NCI-H345 treated with DMSO at 0.1 percent for 48 hours (cell line): ENCODE data around the gene EXOC7.
A peak's percentile ranks its signal among the peaks of the same experiment; 100 is the strongest.

Experiments
- DNase-seq: peaks from one replicate; lab custom pipeline; 2025; ENCODE audit not compliant: unreplicated experiment; lab: John Stamatoyannopoulos, UW

EXOC7 gene

GRCh38 chr17:76138896-76139752, 35.5 kb upstream of the EXOC7 start:
- no peak for DNase-seq

DNA sequence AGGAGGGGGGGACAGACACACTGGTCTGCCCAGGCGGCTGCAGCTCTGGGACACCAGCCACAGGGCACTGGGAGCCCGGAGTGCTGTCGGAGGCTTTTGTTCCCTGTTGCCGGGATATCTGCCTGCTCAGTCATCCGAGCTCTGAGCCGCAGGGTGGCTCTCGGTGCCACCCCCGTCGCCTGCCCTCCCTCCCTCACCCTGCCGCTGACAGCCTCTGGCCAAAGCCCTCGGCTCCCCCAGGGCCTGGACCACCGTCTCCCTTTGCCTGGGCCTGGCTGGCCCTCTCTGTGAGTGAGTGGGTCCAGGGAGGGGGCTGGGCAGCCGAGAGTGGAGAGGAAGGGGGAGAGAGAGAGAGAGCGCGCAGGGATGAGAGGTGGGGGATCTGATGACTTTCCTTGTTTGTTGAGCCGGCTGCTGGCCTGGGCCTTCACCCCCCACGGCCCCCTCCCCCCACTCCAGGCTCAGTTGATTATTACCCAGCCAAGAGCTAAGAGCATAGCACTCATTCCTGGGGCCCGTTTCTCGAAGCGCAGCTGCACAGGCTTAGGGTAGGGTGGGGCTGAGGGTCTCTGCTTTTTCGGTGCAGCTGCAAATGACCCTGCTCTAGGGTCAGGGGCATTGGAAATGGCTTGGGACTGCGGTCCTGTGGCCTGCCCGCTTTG, 34.8 kb upstream of the EXOC7 start:
- peak; percentile 70 for DNase-seq

GRCh38 chr17:76137351-76138233, 34.0 kb upstream of the EXOC7 start:
- DNase-seq = peak; percentile 70

DNA sequence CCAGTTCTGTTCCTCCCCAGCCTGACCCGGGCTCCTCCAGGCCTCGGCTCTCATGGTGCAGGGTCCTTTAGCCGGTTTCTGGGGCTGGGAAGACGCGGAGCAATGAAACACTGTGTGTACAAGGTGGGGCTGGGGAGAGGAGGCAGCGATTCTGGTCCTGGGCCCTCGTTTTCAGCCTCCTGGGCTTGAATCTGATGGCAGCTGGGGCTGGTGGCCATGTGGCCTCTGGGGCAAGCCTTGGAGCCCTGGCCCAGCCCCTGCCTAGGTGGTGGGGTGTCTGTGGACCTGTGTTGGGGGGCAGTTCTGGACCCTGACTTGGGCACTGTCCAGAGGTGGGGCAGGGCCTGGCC, 33.4 kb upstream of the EXOC7 start:
- no peak for DNase-seq

DNA sequence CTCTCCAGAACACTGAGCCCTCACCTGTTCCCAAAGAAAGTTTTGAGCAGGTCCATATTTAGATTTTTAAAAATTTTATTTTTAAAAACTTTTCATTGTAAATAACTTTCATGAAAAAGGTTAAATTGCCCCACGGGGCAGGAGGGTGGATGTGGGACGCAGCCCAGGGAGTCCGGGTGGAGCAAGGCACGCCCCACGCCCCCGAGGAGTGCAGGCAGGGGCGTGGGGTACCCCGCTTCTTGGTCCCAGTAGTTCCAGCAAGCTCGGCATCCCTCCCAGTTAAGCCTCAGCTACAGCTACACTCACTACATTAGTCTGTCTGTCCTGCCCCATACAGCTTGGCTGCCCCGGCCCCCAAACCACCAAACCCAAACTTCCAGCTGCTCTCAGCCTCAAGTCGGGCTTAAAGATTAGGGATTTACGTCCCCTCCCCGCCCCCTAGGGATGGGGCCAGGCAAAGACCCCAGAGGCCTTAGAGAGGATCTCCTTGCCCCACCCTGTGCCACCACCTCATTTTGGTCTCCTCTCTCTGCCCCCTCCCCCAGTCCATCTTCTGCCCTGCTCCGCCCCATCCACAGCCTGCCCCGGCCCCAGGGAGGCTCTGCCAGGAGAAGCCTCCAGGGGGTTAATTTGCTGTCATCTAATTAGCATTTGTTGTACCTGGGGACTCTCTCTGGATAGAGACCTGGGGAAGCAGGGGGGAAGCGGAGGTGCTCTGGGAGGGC, 32.9 kb upstream of the EXOC7 start:
- no peak for DNase-seq

DNA sequence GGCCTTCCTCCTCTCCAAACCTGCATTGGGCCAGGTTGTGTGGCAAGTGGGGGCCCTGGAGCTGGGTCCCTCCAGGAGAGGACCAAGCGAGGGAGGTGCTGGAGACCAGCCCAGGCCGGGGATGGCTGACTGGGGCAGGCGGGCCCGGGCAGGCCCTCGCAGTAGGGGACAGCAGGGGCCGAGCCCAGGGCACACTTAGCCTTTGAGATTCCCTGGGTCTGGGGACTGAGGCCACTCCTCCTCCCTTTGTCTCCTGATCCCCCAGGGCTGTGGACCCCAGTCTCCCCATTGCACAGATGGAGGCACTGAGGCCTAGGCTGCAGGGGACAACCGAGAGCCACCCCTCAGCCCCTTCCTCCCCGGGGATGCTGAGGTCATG, 32.2 kb upstream of the EXOC7 start:
- no peak for DNase-seq

GRCh38 chr17:76134911-76135809, 31.6 kb upstream of the EXOC7 start:
- no peak for DNase-seq

DNA sequence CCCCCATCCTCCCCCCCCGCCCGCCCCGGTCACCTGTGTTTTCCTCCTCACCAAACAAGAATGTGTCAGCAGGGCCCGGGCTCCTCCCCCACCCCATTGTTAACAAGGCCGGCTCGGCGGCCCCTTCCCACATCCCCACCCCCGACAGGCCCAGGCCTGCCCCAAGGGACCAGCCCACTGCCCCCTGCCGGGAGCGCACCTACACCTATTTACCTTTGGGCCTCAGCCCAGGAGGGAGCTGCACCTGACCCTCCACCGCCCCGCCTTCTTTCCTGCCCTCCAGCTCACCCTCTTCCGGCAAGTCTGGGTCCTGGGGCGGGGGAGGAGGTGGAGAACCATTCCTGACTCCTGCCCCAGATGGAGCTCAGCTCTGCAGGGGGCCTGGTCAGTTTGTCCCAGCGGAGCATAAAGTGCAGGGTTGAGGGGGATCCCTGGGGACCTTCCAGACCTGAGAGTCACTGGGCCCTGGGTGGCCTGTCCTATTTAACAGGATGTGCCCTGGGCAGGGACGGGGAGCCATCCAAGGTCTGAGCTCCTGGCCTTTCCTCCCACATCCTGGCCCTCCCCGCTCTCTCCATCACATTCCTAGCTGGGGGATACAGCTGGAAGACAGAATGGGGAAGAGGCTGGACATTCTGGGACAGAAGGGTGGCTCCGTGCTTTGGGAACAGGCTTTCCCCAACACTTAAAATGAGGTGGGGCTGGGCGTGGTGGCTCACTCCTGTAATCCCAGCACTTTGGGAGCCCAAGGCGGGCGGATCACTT, 29.2 kb upstream of the EXOC7 start:
- peak; percentile 93 for DNase-seq

DNA sequence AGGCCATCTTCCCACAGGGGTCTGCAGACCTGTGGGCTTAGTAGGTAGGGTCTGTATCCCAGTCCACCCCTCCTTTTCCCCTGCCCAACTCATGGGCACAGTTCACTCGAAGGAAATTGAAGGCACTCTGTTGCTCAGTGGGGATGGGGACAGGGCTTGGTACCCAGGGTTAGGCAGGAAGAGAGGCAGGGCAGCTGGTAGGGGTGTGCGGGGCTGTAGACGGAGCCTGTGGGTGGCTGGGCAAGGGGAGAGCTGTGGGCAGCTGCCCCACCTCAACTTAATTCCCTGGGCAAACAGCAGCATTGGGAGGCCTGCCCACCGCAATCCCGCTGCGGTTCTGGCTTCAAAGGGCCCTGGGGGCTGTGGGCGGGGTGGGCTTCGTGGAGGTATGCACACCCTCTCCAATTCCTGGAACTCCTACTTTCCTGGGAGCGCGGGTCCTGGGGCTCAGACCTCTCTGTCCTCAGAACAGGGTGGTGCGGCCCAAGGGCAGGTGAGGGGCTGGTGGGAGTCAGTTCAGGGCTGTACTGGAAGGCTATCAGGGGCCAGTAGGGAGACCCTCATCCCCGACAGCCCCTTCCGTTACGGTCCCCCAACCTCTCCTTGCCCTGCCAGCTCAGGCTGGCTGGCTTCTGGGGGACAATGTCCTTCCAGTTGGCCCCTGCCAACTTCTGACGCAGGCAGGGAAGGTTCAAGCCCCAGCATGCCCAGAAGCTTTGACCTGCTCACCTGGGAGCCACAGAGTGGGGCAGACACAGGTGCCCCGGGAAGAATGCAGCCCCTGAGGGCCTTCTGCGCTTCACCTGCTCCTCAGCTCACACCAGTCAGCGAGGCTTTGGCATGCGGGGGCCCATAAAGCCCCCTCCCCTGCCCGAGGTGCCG, 28.3 kb upstream of the EXOC7 start:
- DNase-seq = no peak

GRCh38 chr17:76131051-76131691, 27.6 kb upstream of the EXOC7 start:
- no peak for DNase-seq

GRCh38 chr17:76130473-76130872, 26.9 kb upstream of the EXOC7 start:
- DNase-seq = no peak

GRCh38 chr17:76125922-76126321, 22.3 kb upstream of the EXOC7 start:
- DNase-seq = no peak

- no peak for DNase-seq
These were observed 21.7 kb upstream of the EXOC7 start for GRCh38 chr17:76125391-76125675.

GRCh38 chr17:76124582-76125390, 21.2 kb upstream of the EXOC7 start:
- no peak for DNase-seq

DNA sequence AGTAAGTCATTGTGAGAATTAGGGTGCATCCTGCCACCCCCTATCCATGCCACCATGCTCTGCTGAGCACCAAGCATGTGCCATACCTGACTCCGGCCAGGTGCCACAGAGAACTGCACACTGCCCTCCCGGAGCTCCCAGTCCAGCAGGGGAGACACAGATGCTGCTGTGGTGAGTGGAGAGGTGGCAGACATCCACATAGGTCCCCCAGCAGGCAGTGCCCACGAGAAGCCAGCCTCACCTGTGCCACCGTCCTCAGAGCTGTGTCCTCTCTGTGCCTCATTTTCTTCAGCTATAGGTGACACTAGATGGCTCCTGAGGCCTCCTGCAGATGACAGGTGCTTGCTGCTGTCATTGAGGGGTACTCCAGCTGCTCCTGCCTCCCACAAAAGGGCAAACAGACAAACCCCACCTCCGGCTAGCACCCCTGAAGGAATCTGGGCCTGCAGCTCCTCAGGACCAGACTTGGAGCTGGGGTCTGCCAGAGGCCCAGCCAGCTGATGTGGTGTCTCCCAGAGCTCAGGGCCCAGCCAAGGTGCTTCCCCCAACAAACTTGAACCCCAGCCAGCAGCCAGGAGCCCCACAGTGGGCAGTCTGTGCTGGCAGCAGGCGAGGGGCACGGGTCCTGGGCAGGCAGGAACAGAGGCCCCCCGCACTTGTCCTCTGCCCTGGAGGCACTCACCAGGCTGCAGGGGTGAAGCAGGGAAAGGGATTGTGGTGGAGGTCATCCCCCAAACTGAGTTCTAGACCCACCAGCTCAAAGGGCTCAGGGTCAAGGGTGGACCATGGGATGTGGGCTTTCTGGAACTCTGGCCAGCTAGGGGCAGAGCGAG, 20.4 kb upstream of the EXOC7 start:
- DNase-seq = no peak

DNA sequence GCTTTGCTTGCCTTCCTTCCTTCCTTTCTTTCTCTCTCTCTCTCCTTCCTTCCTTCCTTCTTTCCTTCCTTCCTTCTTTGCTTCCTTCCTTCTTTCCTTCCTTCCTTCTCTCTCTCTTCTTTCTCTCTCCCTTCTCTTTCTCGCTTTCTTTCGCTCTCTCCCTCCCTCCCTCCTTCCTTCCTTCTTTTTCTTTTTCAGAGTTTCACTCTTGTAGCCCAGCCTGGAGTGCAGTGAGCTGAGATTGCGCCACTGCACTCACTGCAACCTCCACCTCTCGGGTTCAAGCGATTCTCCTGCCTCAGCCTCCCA, 19.6 kb upstream of the EXOC7 start:
- DNase-seq = no peak
